HG03378 (cell line): Measurements from ENCODE around the gene RHBDD2.
"Not testable (repeated sequence)": the region's sequence is repeated elsewhere in the genome, so short reads cannot be mapped to it uniquely, and the experiment has no call there.

Experiments used
- ATAC-seq: cut with Tn5 transposase; IDR thresholded peaks from one replicate; pipeline ENCODE4 v1.9.1; 2021; ENCODE audit warnings: mild to moderate bottlenecking, moderate library complexity; ENCODE audit not compliant: unreplicated experiment

Gene RHBDD2

GRCh38 chr7:75878769-75879611 lies at the start of gene RHBDD2:
Gene RHBDD2, plus strand, starts transcription at chr7:75879034. Its CDS starts 49 bp downstream, at chr7:75879083.
- peak; percentile 51 for ATAC-seq

- ATAC-seq = not testable (repeated sequence)
Observed at GRCh38 chr7:75829656-75830055, 49.2 kb upstream of the RHBDD2 start.

GRCh38 chr7:75830978-75831377 lies 47.9 kb upstream of the RHBDD2 start:
- no peak for ATAC-seq

- not testable (repeated sequence) for ATAC-seq
Observed at GRCh38 chr7:75833662-75834061, 45.2 kb upstream of the RHBDD2 start.

GRCh38 chr7:75835688-75836285 lies 43.0 kb upstream of the RHBDD2 start:
- no peak for ATAC-seq

GRCh38 chr7:75836798-75837197 lies 42.0 kb upstream of the RHBDD2 start:
- ATAC-seq = no peak

- not testable (repeated sequence) for ATAC-seq
Observed at GRCh38 chr7:75838281-75838930, 40.4 kb upstream of the RHBDD2 start.

GRCh38 chr7:75840029-75840428 lies 38.8 kb upstream of the RHBDD2 start:
- no peak for ATAC-seq

GRCh38 chr7:75842836-75843446 lies 35.9 kb upstream of the RHBDD2 start:
- ATAC-seq = peak; percentile 96

- no peak for ATAC-seq
Observed at GRCh38 chr7:75843613-75844116, 35.2 kb upstream of the RHBDD2 start.

GRCh38 chr7:75844158-75844557 lies 34.7 kb upstream of the RHBDD2 start:
- ATAC-seq = no peak

GRCh38 chr7:75845132-75845531 lies 33.7 kb upstream of the RHBDD2 start:
- not testable (repeated sequence) for ATAC-seq

- ATAC-seq = no peak
Observed at GRCh38 chr7:75847707-75848106, 31.1 kb upstream of the RHBDD2 start.

GRCh38 chr7:75849573-75849972 lies 29.3 kb upstream of the RHBDD2 start:
- no peak for ATAC-seq

- no peak for ATAC-seq
Observed at GRCh38 chr7:75850235-75850634, 28.6 kb upstream of the RHBDD2 start.

GRCh38 chr7:75854233-75854632 lies 24.6 kb upstream of the RHBDD2 start:
- ATAC-seq = no peak

- ATAC-seq = not testable (repeated sequence)
Observed at GRCh38 chr7:75854813-75855345, 24.0 kb upstream of the RHBDD2 start.

- ATAC-seq = no peak
Observed at GRCh38 chr7:75856536-75856935, 22.3 kb upstream of the RHBDD2 start.

- no peak for ATAC-seq
Observed at GRCh38 chr7:75858410-75858809, 20.4 kb upstream of the RHBDD2 start.

GRCh38 chr7:75861636-75862035 lies 17.2 kb upstream of the RHBDD2 start:
- no peak for ATAC-seq

- not testable (repeated sequence) for ATAC-seq
Observed at GRCh38 chr7:75864251-75864650, 14.6 kb upstream of the RHBDD2 start.
